Tibial nerve (tissue), 3 donors: ENCODE results near the gene UTP11.

Source experiments
- CTCF ChIP-seq, 5 experiments: fragments of 200-600 bp in 3 of 5; fragments of 450-650 bp in 2 of 5; sonication (generic) in 3 of 5; IDR thresholded peaks; one replicate each; pipeline ENCODE4 v1.5.1; 2016 to 2019; ENCODE audit warnings: antibody characterized with exemption in 5 of 5, mild to moderate bottlenecking in 3 of 5, moderate library complexity in 2 of 5
- POLR2A ChIP-seq, 2 donors: fragments of 450-650 bp; IDR thresholded peaks; one replicate each; pipeline ENCODE4 v1.6.1; 2017; ENCODE audit warnings: antibody characterized with exemption in 2 of 2, mild to moderate bottlenecking in 2 of 2, moderate library complexity in 2 of 2

- TF ChIP-seq CTCF (IDR thresholded peaks at IDR 0.05) = no peak
- no peak for TF ChIP-seq POLR2A (IDR thresholded peaks at IDR 0.05)
Measured at GRCh38 chr1:38071312-38072256, 59.0 kb downstream of the UTP11 start.
